NK-92 treated with Interleukin-12 subunit alpha and Interleukin-12 subunit beta, amount 100 ng/mL, for 24 hours (cell line): ENCODE measurements around the gene AK3.
A peak's percentile ranks its signal among the peaks of the same experiment; 100 is the strongest.
"Not testable (repeated sequence)": the region's sequence is repeated elsewhere in the genome, so short reads cannot be mapped to it uniquely, and the experiment has no call there.

Experiments used
- DNase-seq: peaks from one replicate; lab custom pipeline; 2025; lab: John Stamatoyannopoulos, UW

AK3 gene

GRCh38 chr9:4665357-4665756, 75.6 kb downstream of the AK3 start:
- no peak for DNase-seq

GRCh38 chr9:4663956-4664355, 77.0 kb downstream of the AK3 start:
- no peak for DNase-seq

GRCh38 chr9:4662989-4663792, 77.8 kb downstream of the AK3 start:
- no peak for DNase-seq

- peak; percentile 72 for DNase-seq
Measured at GRCh38 chr9:4662108-4662988, 78.7 kb downstream of the AK3 start, which contains the start of gene PLPP6. Gene PLPP6 (plus strand): TSS chr9:4662294. CDS start chr9:4662376, 82 bp downstream.

- no peak for DNase-seq
Measured at GRCh38 chr9:4661611-4662010, 79.4 kb downstream of the AK3 start.

GRCh38 chr9:4661165-4661564, 79.8 kb downstream of the AK3 start:
- no peak for DNase-seq

GRCh38 chr9:4660665-4661064, 80.3 kb downstream of the AK3 start:
- not testable (repeated sequence) for DNase-seq
